WTC11 (cell line): ENCODE results near the gene ZNF827. TPM values are rescaled to one million over a fixed set of nuclear protein-coding genes. Genes with fewer than 3 reads are reported as not detected.

Experiments used
- ATAC-seq: fragments of 200-7000 bp; cut with Tn5 transposase; 2 replicates; pipeline ENCODE4 v1.10.0; 2021; ENCODE audit warnings: mild to moderate bottlenecking, moderate library complexity
- CTCF ChIA-PET: fragments of 300-600 bp; sonication (Branson Sonifier 250); formaldehyde crosslinking; loops from one replicate; lab custom pipeline; 2021; ENCODE audit warnings: antibody characterized with exemption; lab: Charles Lee
- POLR2A ChIA-PET: fragments of 350-600 bp; sonication (Branson Sonifier 250); formaldehyde crosslinking; loops from one replicate; lab custom pipeline; 2021; ENCODE audit warnings: antibody characterized with exemption; lab: Charles Lee
- DNase-seq: peaks from one replicate; pipeline ENCODE4 v3.0.0; 2021; ENCODE audit warnings: low spot score
- H3K27ac Mint-ChIP-seq: 2 replicates; pipeline ENCODE4 v1.8.0; 2021; ENCODE audit warnings: mixed read lengths
- H3K27me3 Mint-ChIP-seq: 2 replicates; pipeline ENCODE4 v1.8.0; 2021; ENCODE audit warnings: low read depth, mild to moderate bottlenecking, moderate library complexity, mixed read lengths
- H3K36me3 Mint-ChIP-seq: 2 replicates; pipeline ENCODE4 v1.8.0; 2021; ENCODE audit warnings: mixed read lengths
- H3K4me1 Mint-ChIP-seq: 2 replicates; pipeline ENCODE4 v1.8.0; 2022; ENCODE audit warnings: mixed read lengths
- H3K4me3 Mint-ChIP-seq: 2 replicates; pipeline ENCODE4 v1.8.0; 2021; ENCODE audit warnings: mild to moderate bottlenecking, moderate library complexity, mixed read lengths
- H3K9me3 Mint-ChIP-seq: 2 replicates; pipeline ENCODE4 v1.8.0; 2021; ENCODE audit warnings: mixed read lengths
- E2F1 ChIP-seq: sonication (generic); formaldehyde crosslinking; IDR thresholded peaks from 2 replicates; pipeline ENCODE4 v1.8.0; 2022; ENCODE audit warnings: mild to moderate bottlenecking, missing genetic modification reagents
- E2F4 ChIP-seq: sonication (generic); formaldehyde crosslinking; IDR thresholded peaks from 2 replicates; pipeline ENCODE4 v1.8.1; 2022; ENCODE audit warnings: low read depth, mild to moderate bottlenecking, moderate library complexity, missing genetic modification reagents, borderline replicate concordance
- ELF4 ChIP-seq: sonication (generic); formaldehyde crosslinking; IDR thresholded peaks from 2 replicates; pipeline ENCODE4 v1.8.1; 2022; ENCODE audit warnings: low read depth, mild to moderate bottlenecking, moderate library complexity, missing genetic modification reagents
- EMX1 ChIP-seq: fragments of 250-450 bp; sonication (Bioruptor Pico); IDR thresholded peaks from 2 replicates; pipeline ENCODE4 v1.8.0; 2021; ENCODE audit warnings: mild to moderate bottlenecking
- ERG ChIP-seq: fragments of 250-450 bp; sonication (Bioruptor Pico); IDR thresholded peaks from 2 replicates; pipeline ENCODE4 v1.8.0; 2021; ENCODE audit warnings: mild to moderate bottlenecking
- ETV6 ChIP-seq: sonication (generic); formaldehyde crosslinking; IDR thresholded peaks from 2 replicates; pipeline ENCODE4 v1.8.1; 2022; ENCODE audit warnings: mild to moderate bottlenecking, missing genetic modification reagents
- FOXP1 ChIP-seq: sonication (generic); formaldehyde crosslinking; IDR thresholded peaks from 2 replicates; pipeline ENCODE4 v1.8.0; 2022; ENCODE audit warnings: missing genetic modification reagents, mild to moderate bottlenecking, moderate library complexity, borderline replicate concordance
- FOXP4 ChIP-seq: sonication (generic); formaldehyde crosslinking; IDR thresholded peaks from 2 replicates; pipeline ENCODE4 v1.8.0; 2022; ENCODE audit warnings: mild to moderate bottlenecking, missing genetic modification reagents
- MYBL2 ChIP-seq: sonication (generic); formaldehyde crosslinking; IDR thresholded peaks from 2 replicates; pipeline ENCODE4 v1.8.1; 2023; ENCODE audit warnings: mild to moderate bottlenecking, moderate library complexity, missing genetic modification reagents
- NFE2L1 ChIP-seq: sonication (generic); formaldehyde crosslinking; IDR thresholded peaks from 2 replicates; pipeline ENCODE4 v1.8.1; 2023; ENCODE audit warnings: missing genetic modification reagents
- OVOL2 ChIP-seq: fragments of 250-450 bp; sonication (Bioruptor Pico); IDR thresholded peaks from 2 replicates; pipeline ENCODE4 v1.9.0; 2021; ENCODE audit warnings: mild to moderate bottlenecking, borderline replicate concordance
- PRDM15 ChIP-seq: sonication (generic); formaldehyde crosslinking; IDR thresholded peaks from 2 replicates; pipeline ENCODE4 v1.8.0; 2022; ENCODE audit warnings: missing genetic modification reagents
- PRRX2 ChIP-seq: fragments of 250-450 bp; sonication (Bioruptor Pico); IDR thresholded peaks from 2 replicates; pipeline ENCODE4 v1.8.0; 2021; ENCODE audit warnings: mild to moderate bottlenecking
- SP1 ChIP-seq: sonication (generic); formaldehyde crosslinking; conservative IDR thresholded peaks from 2 replicates; pipeline ENCODE4 v1.8.1; 2022; ENCODE audit warnings: missing genetic modification reagents
- TP53 ChIP-seq: sonication (generic); formaldehyde crosslinking; IDR thresholded peaks from 2 replicates; pipeline ENCODE4 v1.8.1; 2023; ENCODE audit warnings: mild to moderate bottlenecking, missing genetic modification reagents
- USF2 ChIP-seq: sonication (generic); formaldehyde crosslinking; IDR thresholded peaks from 2 replicates; pipeline ENCODE4 v1.8.1; 2023; ENCODE audit warnings: mild to moderate bottlenecking, missing genetic modification reagents, moderate library complexity
- ZBTB21 ChIP-seq: sonication (generic); formaldehyde crosslinking; IDR thresholded peaks from 2 replicates; pipeline ENCODE4 v1.8.1; 2023; ENCODE audit warnings: mild to moderate bottlenecking, missing genetic modification reagents, borderline replicate concordance
- ZNF121 ChIP-seq: sonication (generic); formaldehyde crosslinking; IDR thresholded peaks from 2 replicates; pipeline ENCODE4 v1.8.0; 2023; ENCODE audit warnings: missing genetic modification reagents
- ZNF317 ChIP-seq: sonication (generic); formaldehyde crosslinking; IDR thresholded peaks from 2 replicates; pipeline ENCODE4 v1.8.1; 2023; ENCODE audit warnings: low read depth, mild to moderate bottlenecking, moderate library complexity, missing genetic modification reagents, borderline replicate concordance
- total RNA-seq: library from RNA; stranded (reverse); gene quantifications from 3 replicates; pipeline ENCODE4 v1.2.3, GENCODE V29; 2021

The ZNF827 gene
- total RNA-seq, 1 experiment from 2014 or later: 25.6 TPM

GRCh38 chr4:145936997-145937901 lies 1.4 kb downstream of the ZNF827 start:
- H3K27me3 Mint-ChIP-seq: no peaks in the 10 kb centered on the region
- ChIA-PET POLR2A (interaction anchor here (0.6 kb wide), 2 partner anchors 165 to 726 kb away, joined by 3 read pairs; no protein-coding TSS in a partner anchor), CTCF (interaction anchor here (0.6 kb wide), 1 partner anchor 10 kb away, joined by 7 read pairs; no protein-coding TSS in a partner anchor)
- ATAC-seq (peak; percentile 21), DNase-seq (peak; percentile 66)
- H3K4me1 Mint-ChIP-seq: peaks cover 47% of the 10 kb centered on the region
- peak; percentile 64; the same call in 1 of the 2 replicates for TF ChIP-seq FOXP4 (CRISPR knock-in tag)
- 0 out of 2 replicates have a peak, but pooled peaks have one; percentile 29 for TF ChIP-seq E2F4 (CRISPR knock-in tag)
- no peak for TF ChIP-seq ETV6 (CRISPR knock-in tag)
- peak; percentile 33; the same call in 1 of the 2 replicates for TF ChIP-seq NFE2L1
- no peak for TF ChIP-seq PRRX2 (CRISPR knock-in tag)
- TF ChIP-seq E2F1 (CRISPR knock-in tag): no peak
- TF ChIP-seq TP53 (CRISPR knock-in tag): 0 out of 2 replicates have a peak, but pooled peaks have one; percentile 25
- TF ChIP-seq EMX1 (CRISPR knock-in tag): no peak
- TF ChIP-seq SP1 (CRISPR knock-in tag): peak; percentile 35; the same call in 1 of the 2 replicates
- TF ChIP-seq USF2 (CRISPR knock-in tag): no peak
- no peaks in the 10 kb centered on the region for H3K9me3 Mint-ChIP-seq
- H3K36me3 Mint-ChIP-seq: no peaks in the 10 kb centered on the region
- H3K4me3 Mint-ChIP-seq: peak overlapping the region; percentile 100
- H3K27ac Mint-ChIP-seq: no peak overlapping the region

- no peaks in the 10 kb centered on the region for H3K27me3 Mint-ChIP-seq
- H3K36me3 Mint-ChIP-seq: no peaks in the 10 kb centered on the region
- DNase-seq: peak; percentile 78
- no peaks in the 10 kb centered on the region for H3K9me3 Mint-ChIP-seq
- H3K27ac Mint-ChIP-seq: peak overlapping the region; percentile 98
- CTCF ChIA-PET: interaction anchor here (0.6 kb wide), 1 partner anchor 9 kb away, joined by 7 read pairs; no protein-coding TSS in a partner anchor
- H3K4me1 Mint-ChIP-seq: peaks cover 54% of the 10 kb centered on the region
- peak overlapping the region; percentile 83 for H3K4me3 Mint-ChIP-seq
- POLR2A ChIA-PET: interaction anchor here (0.6 kb wide), 2 partner anchors 165 to 727 kb away, joined by 3 read pairs; no protein-coding TSS in a partner anchor
- peak; percentile 46 for ATAC-seq
- no peak for TF ChIP-seq E2F4 (CRISPR knock-in tag)
- TF ChIP-seq ZNF121 (CRISPR knock-in tag): no peak
- TF ChIP-seq ERG (CRISPR knock-in tag): no peak
- TF ChIP-seq OVOL2 (CRISPR knock-in tag): no peak
- peak; percentile 74 for TF ChIP-seq FOXP1
- TF ChIP-seq ZBTB21: no peak
- TF ChIP-seq ZNF317: no peak
- peak; percentile 94 for TF ChIP-seq PRDM15 (CRISPR knock-in tag)
- TF ChIP-seq MYBL2: no peak
- TF ChIP-seq ELF4 (CRISPR knock-in tag): no peak
These were observed 2.3 kb downstream of the ZNF827 start for GRCh38 chr4:145936142-145936996.
